ENCODE results near the gene HOXA2. TPM values are rescaled to one million over a fixed set of nuclear protein-coding genes. Genes with fewer than 3 reads are reported as not detected.

Gene HOXA2
- total RNA-seq, 2 donors from 2014 or later = not detected

- peak; percentile 77 for DNase-seq
- H3K4me3 ChIP-seq (ENCODE audit: low read length) = peak overlapping the region; percentile 61
- Mint-ChIP-seq H3K27ac (no peak overlapping the region), H3K9me3 (peaks cover 2% of the 10 kb centered on the region), H3K4me1 (peaks cover 16% of the 10 kb centered on the region), H3K36me3 (ENCODE audit: low read depth) (no peaks in the 10 kb centered on the region), H3K27me3 (ENCODE audit: insufficient read depth) (peaks cover 100% of the 10 kb centered on the region), H3K4me3 (no peak overlapping the region)
- WGBS, 2 experiments (ENCODE audit: insufficient coverage in 1 of 2, insufficient read length in 1 of 2) = 2 to 6% methylated on average over 11 to 39 of the region's 39 CpGs
- no peaks in the 10 kb centered on the region for H3K36me3 ChIP-seq (ENCODE audit: control insufficient read depth, insufficient read depth, low read length)
- TF ChIP-seq CTCF (conservative IDR thresholded peaks at IDR 0.05) = no peak
- peak overlapping the region; percentile 96 for H3K27ac ChIP-seq (ENCODE audit: low read depth, low read length)
- peaks cover 4% of the 10 kb centered on the region for H3K4me1 ChIP-seq (ENCODE audit: control insufficient read depth, insufficient read depth, low read length)
- no peak overlapping the region for H3K9ac ChIP-seq (ENCODE audit: extremely low read depth, low read length, poor library complexity, severe bottlenecking)
- H3K27me3 ChIP-seq (ENCODE audit: control insufficient read depth, insufficient read depth, low read length, poor library complexity, severe bottlenecking) = peaks cover 100% of the 10 kb centered on the region
- H3K9me3 ChIP-seq (ENCODE audit: control insufficient read depth, low read length) = no peaks in the 10 kb centered on the region
Measured at GRCh38 chr7:27101957-27102580, 414 bp downstream of the HOXA2 start.

- Histone ChIP-seq H3K4me3 (ENCODE audit: low read length) (peak overlapping the region; percentile 61), H3K27ac (ENCODE audit: low read depth, low read length) (peak overlapping the region; percentile 96), H3K36me3 (ENCODE audit: control insufficient read depth, insufficient read depth, low read length) (no peaks in the 10 kb centered on the region), H3K4me1 (ENCODE audit: control insufficient read depth, insufficient read depth, low read length) (peaks cover 4% of the 10 kb centered on the region), H3K27me3 (ENCODE audit: control insufficient read depth, insufficient read depth, low read length, poor library complexity, severe bottlenecking) (peaks cover 100% of the 10 kb centered on the region), H3K9ac (ENCODE audit: extremely low read depth, low read length, poor library complexity, severe bottlenecking) (no peak overlapping the region), H3K9me3 (ENCODE audit: control insufficient read depth, low read length) (no peaks in the 10 kb centered on the region)
- Mint-ChIP-seq H3K4me3 (no peak overlapping the region), H3K36me3 (ENCODE audit: low read depth) (no peaks in the 10 kb centered on the region), H3K27ac (no peak overlapping the region), H3K9me3 (peaks cover 2% of the 10 kb centered on the region), H3K27me3 (ENCODE audit: insufficient read depth) (peaks cover 100% of the 10 kb centered on the region), H3K4me1 (peaks cover 18% of the 10 kb centered on the region)
- WGBS, 2 experiments (ENCODE audit: insufficient coverage in 1 of 2, insufficient read length in 1 of 2) = 7% methylated on average over 19 to 25 of the region's 25 CpGs
- peak; percentile 72 for DNase-seq
- no peak for TF ChIP-seq CTCF (conservative IDR thresholded peaks at IDR 0.05)
Measured at GRCh38 chr7:27101171-27101956, 1.1 kb downstream of the HOXA2 start.

- H3K4me3 Mint-ChIP-seq = no peak overlapping the region
- H3K27ac ChIP-seq (ENCODE audit: low read depth, low read length) = peak overlapping the region; percentile 96
- no peaks in the 10 kb centered on the region for H3K36me3 ChIP-seq (ENCODE audit: control insufficient read depth, insufficient read depth, low read length)
- no peaks in the 10 kb centered on the region for H3K9me3 ChIP-seq (ENCODE audit: control insufficient read depth, low read length)
- peaks cover 19% of the 10 kb centered on the region for H3K4me1 Mint-ChIP-seq
- H3K4me1 ChIP-seq (ENCODE audit: control insufficient read depth, insufficient read depth, low read length) = peaks cover 4% of the 10 kb centered on the region
- no peaks in the 10 kb centered on the region for H3K36me3 Mint-ChIP-seq (ENCODE audit: low read depth)
- H3K27me3 Mint-ChIP-seq (ENCODE audit: insufficient read depth) = peaks cover 100% of the 10 kb centered on the region
- WGBS, 2 experiments (ENCODE audit: insufficient coverage in 1 of 2, insufficient read length in 1 of 2) = 6 to 10% methylated on average over 8 of the region's 8 CpGs
- no peak for TF ChIP-seq CTCF (conservative IDR thresholded peaks at IDR 0.05)
- H3K4me3 ChIP-seq (ENCODE audit: low read length) = peak overlapping the region; percentile 61
- H3K27ac Mint-ChIP-seq = no peak overlapping the region
- peaks cover 2% of the 10 kb centered on the region for H3K9me3 Mint-ChIP-seq
- DNase-seq = peak; percentile 69
- H3K9ac ChIP-seq (ENCODE audit: extremely low read depth, low read length, poor library complexity, severe bottlenecking) = no peak overlapping the region
- peaks cover 100% of the 10 kb centered on the region for H3K27me3 ChIP-seq (ENCODE audit: control insufficient read depth, insufficient read depth, low read length, poor library complexity, severe bottlenecking)
Measured at GRCh38 chr7:27100694-27101170, 1.8 kb downstream of the HOXA2 start.
